SHP77 treated with DMSO at 0.1 percent for 48 hours (cell line): ENCODE measurements around the gene CPLX4.
"Not testable (repeated sequence)": the region's sequence is repeated elsewhere in the genome, so short reads cannot be mapped to it uniquely, and the experiment has no call there.

Experiments used
- DNase-seq: peaks from one replicate; lab custom pipeline; 2025; lab: John Stamatoyannopoulos, UW

The CPLX4 gene

DNA sequence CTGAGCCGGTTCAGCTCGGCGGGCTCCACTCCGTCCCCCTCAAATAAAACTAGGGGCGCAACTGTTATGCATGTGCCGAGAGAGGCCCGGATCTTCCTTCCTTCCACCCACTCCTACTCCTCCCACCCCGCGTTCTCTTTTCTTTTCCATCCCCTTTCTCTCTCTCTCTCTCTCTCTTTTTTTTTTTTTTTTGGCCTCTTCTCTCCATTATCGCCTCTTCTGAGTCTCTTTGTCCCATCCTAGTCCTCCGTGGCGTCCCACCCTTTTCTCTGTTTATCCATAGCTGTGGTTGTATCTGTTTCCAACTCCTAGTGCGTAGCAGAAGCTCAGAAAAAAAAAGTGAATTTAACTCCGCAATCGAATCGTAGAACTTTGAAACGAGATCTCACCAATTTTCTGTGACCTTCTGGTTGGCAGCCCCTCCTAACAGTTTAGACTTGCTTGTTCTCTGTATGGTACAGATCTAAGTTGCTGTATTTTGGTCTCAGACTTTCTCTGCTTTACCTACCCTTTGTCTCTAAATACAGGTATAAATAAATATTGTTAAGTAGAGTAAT is 48.8 kb downstream of the CPLX4 start:
- DNase-seq, result no peak

DNA sequence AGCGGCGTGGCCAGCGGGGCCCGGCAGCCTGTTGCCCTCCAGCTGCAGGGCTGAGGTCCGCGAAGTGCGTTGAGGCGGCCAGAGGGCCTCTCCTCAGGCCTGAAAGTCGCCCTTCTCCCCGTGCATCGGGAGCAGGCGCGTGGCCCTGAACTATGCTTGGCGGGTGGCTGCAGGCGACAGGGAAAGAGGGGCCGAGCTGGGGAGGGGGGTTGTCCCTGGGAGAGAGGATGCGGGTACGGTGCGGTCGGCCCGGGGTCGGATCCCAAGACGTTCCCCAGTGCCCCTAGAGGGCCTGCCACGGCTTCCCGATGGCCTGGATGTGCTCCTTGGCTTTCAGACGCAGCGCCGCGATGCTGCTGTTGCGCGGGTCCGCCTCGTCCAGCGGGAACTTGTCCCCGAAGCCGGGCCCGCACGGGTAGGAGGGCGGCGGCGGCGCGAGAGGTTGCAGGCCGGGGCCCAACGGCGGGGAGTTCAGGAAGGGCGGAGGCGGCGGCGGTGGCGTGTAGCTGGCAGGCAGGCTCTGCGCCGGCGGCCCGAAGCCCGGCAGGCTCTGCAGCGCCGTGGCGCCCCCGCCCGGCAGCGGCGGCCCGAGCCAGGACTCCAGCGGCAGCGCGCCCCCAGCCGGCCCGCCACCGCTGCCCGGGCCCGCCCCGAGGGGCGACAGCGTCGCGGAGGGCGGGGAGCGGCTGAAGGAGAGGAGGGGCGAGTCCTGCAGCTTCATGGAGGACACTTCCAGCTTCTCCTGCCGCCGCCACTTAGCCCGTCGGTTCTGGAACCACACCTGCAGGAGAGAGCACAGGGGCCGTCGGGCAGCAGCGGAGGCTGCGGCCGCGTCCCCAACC is 49.5 kb downstream of the CPLX4 start:
- DNase-seq, result peak; percentile 56

DNA sequence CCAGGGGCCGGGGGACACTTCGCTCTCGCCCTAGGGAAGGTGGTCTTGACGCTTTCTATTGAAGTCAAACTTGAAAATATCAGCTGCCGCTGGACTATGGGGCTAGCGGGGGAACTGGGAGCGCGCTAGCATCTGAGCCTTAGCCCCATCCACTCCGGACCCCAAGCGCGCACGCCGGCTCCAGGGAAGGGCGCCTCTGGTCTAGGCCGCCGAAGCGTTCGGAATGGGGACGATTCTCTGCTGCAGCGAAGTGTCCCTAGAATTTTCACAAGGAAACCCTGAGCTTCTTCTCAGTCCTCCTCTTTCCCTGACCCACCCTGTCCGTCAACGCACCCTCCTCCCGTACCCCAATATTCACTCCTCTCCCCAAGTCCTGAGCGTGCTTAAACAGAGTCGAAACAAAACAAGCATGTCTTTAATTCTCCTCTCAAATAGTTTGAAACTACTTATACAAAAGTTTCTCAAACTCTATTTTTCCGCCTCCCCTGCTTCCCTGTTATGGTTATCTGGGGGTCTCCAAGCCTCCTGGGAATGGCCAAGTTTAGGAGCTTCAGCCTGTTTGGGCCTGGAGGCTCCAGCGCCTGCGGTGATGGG is 50.2 kb downstream of the CPLX4 start:
- DNase-seq, result no peak

DNA sequence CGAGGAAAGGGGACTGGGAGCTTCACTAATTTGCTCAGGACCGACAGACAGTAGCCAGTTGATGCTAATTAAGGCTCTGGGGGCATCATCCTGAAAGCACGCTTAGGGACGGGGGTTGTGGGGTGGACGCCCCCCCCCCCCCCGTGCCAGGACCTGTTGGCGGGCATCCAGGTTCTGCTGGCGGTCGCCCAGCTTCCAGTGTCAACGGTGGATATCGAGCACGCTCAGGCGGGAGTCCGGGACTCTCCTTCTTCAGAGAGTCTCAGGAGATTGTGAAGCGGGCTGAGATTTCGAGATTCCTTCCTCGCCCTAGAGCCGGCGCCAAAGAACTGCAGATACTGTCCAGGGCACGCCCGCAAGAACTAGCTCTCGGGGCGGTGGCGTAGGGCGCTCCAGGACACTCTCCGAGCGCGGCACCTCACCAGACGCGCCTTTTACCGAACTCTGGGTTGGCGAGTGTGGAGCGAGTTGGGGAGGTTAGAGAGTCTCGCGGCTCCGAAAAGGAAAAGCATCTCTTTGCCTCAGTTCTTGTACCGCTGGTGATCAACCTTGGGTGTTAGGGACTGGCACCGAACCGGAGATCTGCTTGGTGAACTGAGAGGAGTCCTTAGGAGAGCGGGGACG is 50.8 kb downstream of the CPLX4 start:
- DNase-seq, result no peak

DNA sequence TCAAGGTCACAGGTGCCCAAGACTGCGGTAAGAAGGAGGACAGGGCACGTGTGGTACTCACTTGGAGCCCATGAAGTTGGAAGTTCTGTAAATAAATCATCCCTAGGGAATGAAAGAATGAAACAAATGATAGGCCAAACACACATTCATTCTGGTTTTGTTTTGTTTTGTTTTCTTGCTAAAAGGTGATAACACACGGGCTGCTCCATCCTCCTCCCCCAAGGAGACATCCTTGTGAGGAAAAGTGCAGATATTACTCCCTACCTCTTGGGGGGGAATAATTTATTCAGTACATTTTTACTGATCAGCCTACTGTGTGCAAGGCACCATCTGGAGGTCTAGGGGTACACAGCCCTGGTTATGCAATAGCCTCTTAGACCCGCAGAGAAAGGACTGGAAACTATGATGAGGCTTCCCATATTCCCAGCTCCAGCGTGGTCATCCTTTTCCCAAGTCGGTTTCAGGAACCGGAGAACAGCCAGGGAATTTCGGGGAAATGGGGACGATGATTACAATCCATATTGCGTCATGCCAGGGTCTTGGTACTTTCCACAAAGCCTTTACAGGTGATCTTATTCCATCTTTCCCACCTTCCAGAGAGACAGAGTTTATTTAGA is 51.5 kb downstream of the CPLX4 start:
- no peak for DNase-seq

DNA sequence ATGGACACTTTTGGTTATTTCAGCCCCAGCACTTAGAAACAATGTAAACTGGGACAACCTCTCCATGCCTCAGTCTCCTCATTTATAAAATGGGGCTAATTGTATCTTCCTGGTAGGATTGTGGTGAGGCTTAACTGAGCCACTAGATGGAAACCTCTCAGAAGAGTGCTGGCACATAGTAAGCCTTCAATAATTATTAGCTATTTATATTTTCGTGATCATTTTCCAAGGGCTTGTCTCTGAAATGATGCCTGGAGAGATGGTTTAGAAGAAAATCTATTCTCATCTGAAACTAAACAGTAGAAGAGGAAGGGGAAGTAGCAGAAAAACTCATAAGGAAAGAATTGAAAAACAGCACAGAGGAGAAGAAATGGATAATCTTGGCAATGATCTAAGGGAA is 52.0 kb downstream of the CPLX4 start:
- DNase-seq, result no peak

DNA sequence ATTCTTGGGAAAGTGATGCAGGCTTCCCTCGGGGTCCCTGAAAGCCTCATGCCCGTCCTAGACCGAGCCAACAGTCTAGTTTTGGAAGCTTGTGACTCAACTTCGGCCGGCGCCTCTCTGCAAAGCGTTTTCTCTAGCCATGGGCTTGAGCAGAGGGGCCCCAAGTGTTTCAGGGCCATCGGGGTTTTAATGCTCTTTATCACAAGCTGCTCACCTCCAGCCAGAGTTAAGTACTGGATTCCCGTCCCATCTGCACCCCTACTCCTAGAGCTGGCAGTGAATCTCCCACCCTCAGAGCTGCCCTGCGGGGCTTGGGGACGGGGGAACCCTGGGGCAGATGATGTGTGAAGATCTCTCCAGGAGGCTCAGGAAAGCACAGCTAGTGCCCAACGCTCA is 52.5 kb downstream of the CPLX4 start:
- no peak for DNase-seq

DNA sequence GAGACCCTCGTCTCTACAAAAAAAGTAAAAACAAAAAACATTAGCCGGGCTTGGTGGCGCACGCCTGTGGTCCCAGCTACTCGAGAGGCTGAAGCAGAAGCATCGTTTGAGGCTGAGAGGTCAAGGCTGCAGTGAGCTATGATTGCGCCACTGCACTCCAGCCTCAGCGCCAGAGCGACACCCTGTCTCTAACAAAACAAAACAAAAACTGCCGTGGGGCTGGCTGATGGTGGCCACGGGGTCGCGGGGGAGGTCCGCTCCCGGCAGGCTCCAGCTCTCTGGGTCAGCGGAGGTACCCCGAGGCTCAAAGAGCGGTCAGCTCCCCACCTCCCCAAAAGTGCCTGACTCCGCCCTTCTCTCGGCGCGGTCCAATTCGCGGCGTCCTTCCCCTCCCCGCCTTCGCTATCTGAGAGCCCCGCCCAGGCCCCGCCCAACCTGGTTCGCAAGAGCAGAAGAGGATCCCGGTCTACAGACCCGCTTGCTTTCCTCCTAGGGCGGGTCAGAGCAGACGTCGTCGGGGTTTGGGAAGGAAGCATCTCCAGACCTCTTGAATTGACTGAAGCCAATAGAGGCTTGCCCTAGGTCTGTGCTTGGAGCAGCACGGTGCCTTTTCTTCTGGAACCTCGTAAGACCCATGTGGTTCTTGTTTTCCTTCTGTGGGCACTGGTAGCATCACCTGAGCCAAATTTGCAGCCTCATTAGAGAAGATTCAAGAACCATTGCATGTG is 53.0 kb downstream of the CPLX4 start:
- DNase-seq, result no peak

DNA sequence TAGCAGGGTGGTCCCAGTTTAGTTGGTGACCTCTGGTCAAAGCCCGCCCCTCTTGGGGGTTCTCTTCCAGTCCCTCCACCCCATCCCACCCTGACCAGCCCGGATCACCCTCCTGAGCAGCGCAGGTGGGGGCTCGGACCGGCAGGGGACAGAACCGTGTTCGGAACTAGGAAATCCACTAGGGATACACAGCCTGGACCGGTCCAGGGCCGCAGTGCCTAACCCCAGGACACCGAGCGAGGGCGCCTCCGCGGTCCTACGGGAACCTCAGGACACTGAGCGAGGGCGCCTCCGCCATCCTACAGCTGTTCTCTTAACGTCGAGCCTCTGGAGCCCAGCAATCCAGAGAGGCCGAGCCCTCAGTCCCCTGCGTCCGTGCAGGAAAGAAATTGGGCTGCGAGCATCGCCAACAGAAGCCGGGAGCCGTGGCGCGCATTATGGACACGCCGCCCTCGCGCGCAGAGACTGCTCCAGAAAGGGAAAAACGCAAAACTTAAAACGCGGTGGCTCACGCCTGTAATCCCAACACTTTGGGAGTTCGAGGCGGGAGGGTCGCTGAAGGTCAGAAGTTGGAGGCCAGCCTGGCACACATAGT is 53.7 kb downstream of the CPLX4 start:
- no peak for DNase-seq

DNA sequence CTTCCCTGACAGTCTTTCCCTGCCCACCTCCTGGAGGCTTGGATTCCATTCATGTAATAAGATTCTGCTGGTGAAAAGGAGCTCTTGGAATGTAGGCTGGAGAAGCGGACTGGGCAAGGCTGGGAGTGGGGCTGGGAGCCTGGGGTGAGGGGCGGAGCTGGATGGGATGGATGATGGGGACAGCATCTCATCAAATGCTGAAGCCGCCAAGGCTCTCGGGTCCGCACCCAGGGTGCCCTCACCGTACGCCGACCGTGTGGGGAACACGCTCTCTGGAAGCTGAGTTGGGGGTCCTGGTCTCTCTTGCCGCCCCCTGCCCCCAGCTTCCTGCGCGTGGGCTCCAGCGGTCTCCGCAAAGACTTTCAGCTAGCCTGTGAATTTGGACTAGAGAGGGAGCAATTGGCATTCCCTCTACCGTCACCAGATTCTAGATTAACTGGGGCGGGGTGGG is 54.3 kb downstream of the CPLX4 start:
- DNase-seq, result no peak

DNA sequence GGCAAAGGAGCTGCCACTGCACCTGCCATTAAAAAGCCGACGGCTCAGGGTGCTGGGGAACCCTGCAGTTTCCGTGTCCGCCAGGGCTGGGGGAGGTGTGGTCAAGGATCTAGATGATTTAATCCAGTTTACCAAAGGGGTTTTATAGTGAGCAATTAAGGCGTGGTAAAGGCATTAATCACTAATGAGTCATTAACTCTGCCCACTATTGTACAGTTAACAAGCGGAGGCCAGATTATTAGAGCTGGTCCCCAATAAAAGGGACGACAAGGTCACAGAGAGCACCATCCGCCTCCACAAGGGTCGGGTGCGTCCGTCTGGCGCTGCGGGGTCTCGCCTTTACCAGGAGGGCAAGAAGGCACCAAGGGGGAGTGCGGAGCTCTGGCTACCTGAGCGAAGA is 54.8 kb downstream of the CPLX4 start:
- no peak for DNase-seq

DNA sequence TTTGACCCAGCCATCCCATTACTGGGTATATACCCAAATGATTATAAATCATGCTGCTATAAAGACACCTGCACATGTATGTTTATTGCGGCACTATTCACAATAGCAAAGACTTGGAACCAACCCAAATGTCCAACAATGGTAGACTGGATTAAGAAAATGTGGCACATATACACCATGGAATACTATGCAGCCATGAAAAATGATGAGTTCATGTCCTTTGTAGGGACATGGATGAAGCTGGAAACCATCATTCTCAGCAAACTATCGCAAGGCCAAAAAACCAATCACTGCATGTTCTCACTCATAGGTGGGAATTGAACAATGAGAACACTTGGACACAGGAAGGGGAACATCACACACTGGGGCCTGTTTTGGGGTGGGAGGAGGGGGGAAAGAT is 56.2 kb downstream of the CPLX4 start:
- not testable (repeated sequence) for DNase-seq

DNA sequence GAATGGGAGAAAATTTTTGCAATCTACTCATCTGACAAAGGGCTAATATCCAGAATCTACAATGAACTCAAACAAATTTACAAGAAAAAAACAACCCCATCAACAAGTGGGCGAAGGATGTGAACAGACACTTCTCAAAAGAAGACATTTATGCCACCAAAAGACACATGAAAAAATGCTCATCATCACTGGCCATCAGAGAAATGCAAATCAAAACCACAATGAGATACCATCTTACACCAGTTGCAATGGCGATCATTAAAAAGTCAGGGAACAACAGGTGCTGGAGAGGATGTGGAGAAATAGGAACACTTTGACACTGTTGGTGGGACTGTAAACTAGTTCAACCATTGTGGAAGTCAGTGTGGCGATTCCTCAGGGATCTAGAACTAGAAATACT is 56.6 kb downstream of the CPLX4 start:
- DNase-seq, result not testable (repeated sequence)

DNA sequence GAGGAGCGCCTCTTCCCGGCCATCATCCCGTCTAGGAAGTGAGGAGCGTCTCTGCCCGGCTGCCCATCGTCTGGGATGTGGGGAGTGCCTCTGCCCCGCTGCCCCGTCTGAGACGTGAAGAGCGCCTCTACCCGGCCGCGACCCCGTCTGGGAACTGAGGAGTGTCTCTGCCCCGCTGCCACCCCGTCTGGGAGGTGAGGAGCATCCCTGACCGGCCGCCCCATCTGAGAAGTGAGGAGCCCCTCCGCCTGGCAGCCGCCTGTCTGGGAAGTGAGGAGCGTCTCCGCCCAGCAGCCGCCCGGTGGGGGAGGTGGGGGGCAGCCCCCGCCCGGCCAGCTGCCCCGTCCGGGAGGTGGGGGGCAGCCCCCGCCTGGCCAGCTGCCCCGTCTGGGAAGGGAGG is 63.0 kb downstream of the CPLX4 start:
- DNase-seq, result not testable (repeated sequence)

DNA sequence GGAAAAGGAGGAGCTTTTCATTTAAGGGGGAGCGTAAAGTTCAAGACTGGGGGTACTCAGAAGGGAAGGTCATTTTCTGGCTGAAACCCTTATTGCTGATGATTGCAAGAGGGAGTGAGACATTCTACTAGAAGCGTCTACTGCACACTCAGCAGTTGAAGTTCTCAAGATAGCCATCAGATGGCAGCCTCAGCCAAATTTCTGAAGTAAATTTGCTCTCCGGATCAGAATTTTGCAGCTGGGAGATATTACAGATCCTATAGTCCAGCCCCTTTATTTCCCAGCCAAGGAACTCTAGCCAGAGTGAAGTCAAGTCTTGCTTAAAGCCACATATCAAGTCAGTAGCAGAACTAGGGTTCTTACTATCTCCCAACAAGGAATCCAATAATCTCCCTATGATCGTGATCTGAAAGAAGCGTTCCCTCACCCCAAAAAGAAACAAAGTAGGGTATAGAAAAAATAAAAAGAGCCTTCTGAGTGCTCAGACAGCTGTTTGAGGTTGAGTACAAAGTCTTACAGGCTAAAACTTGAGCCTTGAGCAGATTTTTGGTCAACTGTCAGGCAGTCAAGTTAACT is 69.2 kb downstream of the CPLX4 start:
- peak; percentile 78 for DNase-seq

DNA sequence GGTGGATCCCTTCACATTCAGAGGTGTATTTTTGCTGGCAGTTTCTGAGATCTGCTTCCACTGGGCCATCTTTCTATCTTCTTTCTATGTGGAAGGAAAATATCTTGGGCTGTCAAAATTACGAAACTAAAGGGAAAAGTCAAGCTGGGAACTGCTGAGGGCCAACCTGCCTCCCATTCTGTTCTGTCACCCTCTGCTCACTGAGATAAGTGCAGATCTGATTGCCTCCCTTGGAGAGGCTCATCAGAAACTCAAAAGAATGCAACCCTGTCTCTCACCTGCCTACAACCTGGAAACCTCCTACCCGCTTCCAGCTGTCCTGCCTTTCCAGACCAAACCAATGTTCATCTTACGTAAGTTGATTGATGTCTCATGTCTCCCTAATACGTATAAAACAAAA is 71.7 kb downstream of the CPLX4 start:
- no peak for DNase-seq
